GM19468 (cell line): ENCODE results near the gene FAIM2.

Experiments
- ATAC-seq: cut with Tn5 transposase; IDR thresholded peaks from one replicate; pipeline ENCODE4 v1.9.1; 2021; ENCODE audit warnings: mild to moderate bottlenecking, moderate library complexity, moderate number of reproducible peaks; ENCODE audit not compliant: unreplicated experiment; ENCODE audit errors: extremely low read depth

Gene FAIM2

GRCh38 chr12:49903700-49904423 lies at the start of gene FAIM2:
Gene FAIM2 (minus strand): TSS chr12:49903900. CDS start chr12:49903792, 108 bp downstream.
- ATAC-seq = no peak

- ATAC-seq = no peak
Observed at GRCh38 chr12:49953151-49953550, 49.5 kb upstream of the FAIM2 start.

- ATAC-seq = no peak
Observed at GRCh38 chr12:49952391-49953055, 48.8 kb upstream of the FAIM2 start.

- no peak for ATAC-seq
Observed at GRCh38 chr12:49951411-49952240, 47.9 kb upstream of the FAIM2 start.

- no peak for ATAC-seq
Observed at GRCh38 chr12:49950273-49951251, 46.9 kb upstream of the FAIM2 start, which contains the start of gene AQP2. Gene AQP2 (plus strand): TSS chr12:49950737. CDS start chr12:49950831, 94 bp downstream.

- ATAC-seq = no peak
Observed at GRCh38 chr12:49949866-49950265, 46.2 kb upstream of the FAIM2 start.

- ATAC-seq = no peak
Observed at GRCh38 chr12:49948866-49949845, 45.5 kb upstream of the FAIM2 start.

- no peak for ATAC-seq
Observed at GRCh38 chr12:49947593-49948226, 44.0 kb upstream of the FAIM2 start.

- no peak for ATAC-seq
Observed at GRCh38 chr12:49946497-49946896, 42.8 kb upstream of the FAIM2 start.

GRCh38 chr12:49946086-49946485 lies 42.4 kb upstream of the FAIM2 start:
- ATAC-seq = no peak

GRCh38 chr12:49945394-49946080 lies 41.8 kb upstream of the FAIM2 start:
- ATAC-seq = no peak

- ATAC-seq = no peak
Observed at GRCh38 chr12:49944718-49945117, 41.0 kb upstream of the FAIM2 start.

- no peak for ATAC-seq
Observed at GRCh38 chr12:49944046-49944445, 40.3 kb upstream of the FAIM2 start.

- ATAC-seq = no peak
Observed at GRCh38 chr12:49943625-49943960, 39.9 kb upstream of the FAIM2 start.

- no peak for ATAC-seq
Observed at GRCh38 chr12:49942921-49943624, 39.4 kb upstream of the FAIM2 start.

GRCh38 chr12:49942512-49942893 lies 38.8 kb upstream of the FAIM2 start:
- ATAC-seq = no peak
